Right lobe of liver (tissue), 6 donors: ENCODE data around the gene RAB11FIP4. TPM values are rescaled to one million over a fixed set of nuclear protein-coding genes. Genes with fewer than 3 reads are reported as not detected.

Experiments
- ATAC-seq, 4 donors: fragments of 200-7000 bp; cut with Tn5 transposase; one replicate each; pipeline ENCODE4 v1.9.1; 2020; ENCODE audit warnings: mild to moderate bottlenecking in 4 of 4, moderate library complexity in 4 of 4
- DNase-seq, 3 donors: peaks; one replicate each; pipeline ENCODE4 v3.0.0-alpha.2; 2020
- H3K27ac ChIP-seq, 3 donors: fragments of 200-600 bp; one replicate each; pipeline ENCODE4 v1.8.0; 2022
- H3K27me3 ChIP-seq, 2 donors: fragments of 200-600 bp; one replicate each; pipeline ENCODE4 v1.8.0; 2022
- H3K36me3 ChIP-seq, 4 donors: fragments of 200-600 bp; sonication (generic) in 1 of 4; one replicate each; pipeline versions ENCODE4 v1.5.1 to v1.8.0; 2017 to 2022; ENCODE audit warnings: control low read depth in 1 of 4
- H3K4me1 ChIP-seq, 4 donors: fragments of 200-600 bp; sonication (generic) in 1 of 4; one replicate each; pipeline versions ENCODE4 v1.5.1 to v1.8.0; 2017 to 2022; ENCODE audit warnings: control low read depth in 1 of 4
- H3K4me3 ChIP-seq, 3 donors: fragments of 200-600 bp; one replicate each; pipeline ENCODE4 v1.8.0; 2022
- H3K9me3 ChIP-seq, 4 donors: fragments of 200-600 bp; sonication (generic) in 1 of 4; one replicate each; pipeline versions ENCODE4 v1.5.1 to v1.8.0; 2017 to 2022; ENCODE audit warnings: control low read depth in 1 of 4
- POLR2A ChIP-seq: fragments of 450-650 bp; IDR thresholded peaks from one replicate; pipeline ENCODE4 v1.6.1; 2017; ENCODE audit warnings: antibody characterized with exemption, mild to moderate bottlenecking
- WGBS: methylation state at CpG from one replicate; pipeline ENCODE4 v1.1.6; 2018; ENCODE audit warnings: low coverage, low lambda C conversion rate; ENCODE audit not compliant: insufficient coverage; ENCODE audit errors: missing lambda C conversion rate; 5-methylcytosine and 5-hydroxymethylcytosine counted together
- intact Hi-C, 2 donors: fragments of 100-400 bp; cut with DNase I; formaldehyde crosslinking; loops; one replicate each; pipeline versions ENCODE4 v1.11.2 to v1.14.1; 2022
- total RNA-seq, 6 experiments: library from RNA; depleted of rRNA in 2 of 6; stranded (reverse); fragments of >200 nt in 2 of 6; fragmentation: NEBNext Ultra II Directional in 3 of 6; extraction: Animal tissue kit (Norgen Biotek cat#: 25700) in 3 of 6; gene quantifications; one replicate each; pipeline versions ENCODE4 v1.1.0 to v1.2.4, GENCODE V29; 2016 to 2023
- TF ChIP-seq, protein P1 (sequence below), 4 donors: fragments of 200-600 bp in 3 of 4; fragments of 450-650 bp in 1 of 4; IDR thresholded peaks; one replicate each; pipeline versions ENCODE4 v1.5.1 to v1.8.0; 2016 to 2022; ENCODE audit warnings: antibody characterized with exemption in 4 of 4, mild to moderate bottlenecking in 2 of 4
- donor health status: DM: no; HTN: yes; CAD: no.
- donor health status: DM: no; HTN: no; CAD: no.
- donor health status: DM: no; HTN: no; CAD: no.
- donor health status: DM: no; HTN: yes; CAD: no.
- donor health status: DM: no; HTN: yes; CAD: no.

Gene RAB11FIP4
- total RNA-seq, 6 experiments from 2014 or later = 3.5 to 6.6 (median 4.6) TPM

DNA sequence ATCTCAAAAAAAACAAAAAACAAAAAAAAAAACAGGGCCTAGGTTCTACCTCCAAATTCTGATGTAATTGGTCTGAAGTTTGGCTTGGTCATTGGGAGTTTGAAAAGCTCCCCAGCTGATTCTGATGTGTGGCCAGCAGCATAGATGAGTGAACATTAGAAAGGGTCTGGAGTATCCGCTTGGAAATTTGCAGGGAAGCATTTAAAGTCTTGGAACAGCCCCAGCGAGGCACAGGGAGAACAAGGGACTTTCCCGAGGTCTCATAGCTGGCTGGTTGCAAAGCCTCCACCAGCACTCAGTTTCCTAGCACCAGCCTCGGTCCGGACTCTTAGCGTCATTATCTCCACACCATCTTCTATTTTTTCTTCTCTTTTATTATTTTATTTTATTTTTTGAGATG lies 70.8 kb downstream of the RAB11FIP4 start:
- peaks cover 0 to 2% (median 1%) of the 10 kb centered on the region in 4 donors for H3K4me1 ChIP-seq
- no peaks in the 10 kb centered on the region for H3K9me3 ChIP-seq
- no peak for DNase-seq
- H3K36me3 ChIP-seq = no peaks in the 10 kb centered on the region
- WGBS = 47% methylated on average over 4 of the region's 6 CpGs
- ATAC-seq = no peak
- no peaks in the 10 kb centered on the region for H3K27me3 ChIP-seq
- no peak overlapping the region for H3K27ac ChIP-seq
- TF ChIP-seq, protein P1, sequence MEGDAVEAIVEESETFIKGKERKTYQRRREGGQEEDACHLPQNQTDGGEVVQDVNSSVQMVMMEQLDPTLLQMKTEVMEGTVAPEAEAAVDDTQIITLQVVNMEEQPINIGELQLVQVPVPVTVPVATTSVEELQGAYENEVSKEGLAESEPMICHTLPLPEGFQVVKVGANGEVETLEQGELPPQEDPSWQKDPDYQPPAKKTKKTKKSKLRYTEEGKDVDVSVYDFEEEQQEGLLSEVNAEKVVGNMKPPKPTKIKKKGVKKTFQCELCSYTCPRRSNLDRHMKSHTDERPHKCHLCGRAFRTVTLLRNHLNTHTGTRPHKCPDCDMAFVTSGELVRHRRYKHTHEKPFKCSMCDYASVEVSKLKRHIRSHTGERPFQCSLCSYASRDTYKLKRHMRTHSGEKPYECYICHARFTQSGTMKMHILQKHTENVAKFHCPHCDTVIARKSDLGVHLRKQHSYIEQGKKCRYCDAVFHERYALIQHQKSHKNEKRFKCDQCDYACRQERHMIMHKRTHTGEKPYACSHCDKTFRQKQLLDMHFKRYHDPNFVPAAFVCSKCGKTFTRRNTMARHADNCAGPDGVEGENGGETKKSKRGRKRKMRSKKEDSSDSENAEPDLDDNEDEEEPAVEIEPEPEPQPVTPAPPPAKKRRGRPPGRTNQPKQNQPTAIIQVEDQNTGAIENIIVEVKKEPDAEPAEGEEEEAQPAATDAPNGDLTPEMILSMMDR (IDR thresholded peaks at IDR 0.05) = no peak
- no peak for TF ChIP-seq POLR2A
- intact Hi-C loops = no loop called here
- H3K4me3 ChIP-seq = no peak overlapping the region

DNA sequence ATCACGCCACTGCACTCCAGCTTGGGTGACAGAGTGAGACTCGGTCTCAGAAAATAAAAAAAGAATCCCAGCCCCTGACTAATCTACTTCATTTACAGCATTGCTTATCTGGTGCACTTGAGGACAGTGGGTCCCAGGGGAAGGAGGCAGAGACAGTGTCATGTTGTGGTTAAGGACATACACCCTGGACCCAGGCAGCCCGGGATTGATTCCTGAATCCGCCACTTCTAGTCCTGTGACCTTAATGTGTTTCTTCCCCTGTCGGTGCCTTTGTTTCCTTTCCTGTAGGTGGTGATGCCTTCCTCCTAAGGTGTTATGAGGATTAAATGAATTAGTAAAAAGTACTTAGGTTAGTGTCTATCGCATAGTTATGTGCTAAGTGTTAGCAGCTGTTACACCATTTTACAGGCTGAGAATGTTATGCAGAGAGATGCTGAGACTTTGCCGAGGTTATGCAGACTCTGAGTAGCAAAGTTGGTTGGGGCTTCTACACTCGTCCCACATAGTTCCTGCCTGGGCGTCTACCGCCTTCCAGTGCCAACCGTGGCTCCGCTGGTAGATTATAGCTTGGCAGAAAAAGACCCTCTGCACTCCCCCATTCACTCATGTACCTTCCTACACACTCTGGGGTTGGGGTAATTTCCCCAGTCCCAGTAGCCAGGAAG lies 74.8 kb downstream of the RAB11FIP4 start:
- ATAC-seq (no peak), DNase-seq (no peak)
- no peaks in the 10 kb centered on the region for H3K9me3 ChIP-seq
- no peaks in the 10 kb centered on the region for H3K27me3 ChIP-seq
- TF ChIP-seq, protein P1 (IDR thresholded peaks at IDR 0.05) = no peak
- no peak for TF ChIP-seq POLR2A
- H3K4me1 ChIP-seq = peaks cover 0 to 14% (median 7%) of the 10 kb centered on the region in 4 donors
- H3K36me3 ChIP-seq = no peaks in the 10 kb centered on the region
- no peak overlapping the region for H3K27ac ChIP-seq
- intact Hi-C loops = no loop called here
- 82% methylated on average over 4 of the region's 12 CpGs for WGBS
- H3K4me3 ChIP-seq = no peak overlapping the region

DNA sequence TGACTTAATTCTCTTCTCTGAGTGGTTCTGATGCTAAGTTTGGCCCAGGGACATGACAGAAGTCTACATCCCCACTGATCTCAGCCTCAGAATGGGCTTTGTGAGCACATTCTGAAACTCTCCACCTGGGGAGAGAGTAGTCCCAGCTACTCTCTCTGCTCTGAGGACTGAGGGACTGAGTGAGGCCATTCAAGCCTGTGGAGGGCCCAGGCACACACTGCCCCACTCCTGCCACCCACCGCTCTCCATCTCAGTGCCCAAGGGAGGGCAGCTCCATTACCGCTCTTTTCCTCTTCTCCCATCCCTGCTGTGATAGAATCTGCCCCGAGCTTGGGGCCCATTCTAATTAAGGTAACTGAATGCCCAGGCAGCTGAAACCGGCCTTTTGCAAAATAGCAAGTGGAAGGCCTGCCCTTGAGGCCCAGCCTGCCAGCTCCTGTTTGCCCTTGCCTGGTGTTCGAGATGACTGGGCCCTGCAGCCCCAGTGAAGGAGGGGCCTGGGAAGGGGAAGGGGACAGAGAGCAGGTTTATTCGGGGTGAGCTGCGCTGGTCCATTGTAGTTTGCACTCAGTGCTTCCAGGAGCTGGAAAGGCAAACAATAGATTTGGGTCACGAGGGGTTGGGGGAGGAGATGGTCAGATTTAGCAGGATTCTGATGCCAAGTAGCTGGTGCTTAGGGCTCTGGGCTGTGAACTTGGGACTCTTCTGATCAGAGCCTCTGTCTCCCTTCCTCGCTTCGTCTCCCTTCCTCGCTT lies 76.2 kb downstream of the RAB11FIP4 start:
- intact Hi-C loops = no loop called here
- Histone ChIP-seq H3K4me3 (no peak overlapping the region), H3K27ac (peak overlapping the region in 2 of 3 donors; percentile 35 to 49), H3K9me3 (no peaks in the 10 kb centered on the region), H3K36me3 (no peaks in the 10 kb centered on the region), H3K27me3 (no peaks in the 10 kb centered on the region), H3K4me1 (peaks cover 0 to 14% (median 7%) of the 10 kb centered on the region in 4 donors)
- peak; percentile 75 to 96 (median 92) for ATAC-seq
- 11% methylated on average over 6 of the region's 11 CpGs for WGBS
- no peak for TF ChIP-seq POLR2A
- TF ChIP-seq, protein P1 (IDR thresholded peaks at IDR 0.05) = no peak
- peak in 2 of 3 donors; percentile 76 to 83 for DNase-seq

DNA sequence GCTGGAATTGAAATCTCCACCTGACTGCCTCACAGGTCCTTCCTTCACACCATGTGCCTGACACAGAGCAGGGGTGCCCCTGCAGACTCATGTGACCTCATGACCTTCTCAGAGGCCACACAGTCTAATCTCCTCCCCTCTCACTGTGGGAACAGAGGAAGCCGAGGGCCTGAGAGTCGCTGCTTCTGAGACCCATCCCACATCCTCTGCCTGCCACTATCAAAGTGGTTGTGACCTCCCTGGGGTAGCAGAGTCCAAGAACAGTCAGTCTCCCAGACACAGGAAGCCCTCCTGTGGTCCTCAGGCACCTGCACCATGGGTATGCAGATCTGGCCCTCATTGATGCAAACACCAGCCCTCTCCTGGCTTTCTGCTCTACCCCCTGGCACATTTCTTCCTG lies 78.5 kb downstream of the RAB11FIP4 start:
- no peaks in the 10 kb centered on the region for H3K36me3 ChIP-seq
- H3K4me1 ChIP-seq = peaks cover 0 to 17% (median 8%) of the 10 kb centered on the region in 4 donors
- no peak for TF ChIP-seq POLR2A
- TF ChIP-seq, protein P1 (IDR thresholded peaks at IDR 0.05) = no peak
- no peak overlapping the region for H3K4me3 ChIP-seq
- 80% methylated on average over 1 of the region's 2 CpGs for WGBS
- ATAC-seq = no peak
- H3K27me3 ChIP-seq = no peaks in the 10 kb centered on the region
- DNase-seq = no peak
- intact Hi-C loops = no loop called here
- no peaks in the 10 kb centered on the region for H3K9me3 ChIP-seq
- no peak overlapping the region for H3K27ac ChIP-seq
